ENCODE measurements around the gene FAM98A.

Gene FAM98A

GRCh38 chr2:33561872-33562271 is 37.2 kb downstream of the FAM98A start:
- TF ChIP-seq CTCF (IDR thresholded peaks at IDR 0.05; ENCODE audit: low read depth, low read length): no peak
- DNase-seq (ENCODE audit: low read depth in 2 of 2): no peak
- no peak overlapping the region for H3K4me3 ChIP-seq (replicated peaks in 1 of 2; ENCODE audit: low read depth in 2 of 2, low read length in 2 of 2)

- DNase-seq (ENCODE audit: low read depth in 2 of 2): no peak
- no peak overlapping the region for H3K4me3 ChIP-seq (replicated peaks in 1 of 2; ENCODE audit: low read depth in 2 of 2, low read length in 2 of 2)
- TF ChIP-seq CTCF (IDR thresholded peaks at IDR 0.05; ENCODE audit: low read depth, low read length): no peak
These were observed 39.1 kb downstream of the FAM98A start for GRCh38 chr2:33560017-33560416.

- TF ChIP-seq CTCF (IDR thresholded peaks at IDR 0.05; ENCODE audit: low read depth, low read length): no peak
- no peak overlapping the region for H3K4me3 ChIP-seq (replicated peaks in 1 of 2; ENCODE audit: low read depth in 2 of 2, low read length in 2 of 2)
These were observed 39.8 kb downstream of the FAM98A start for GRCh38 chr2:33559328-33559727.

GRCh38 chr2:33555681-33556080 is 43.4 kb downstream of the FAM98A start:
- no peak for TF ChIP-seq CTCF (IDR thresholded peaks at IDR 0.05; ENCODE audit: low read depth, low read length)
- no peak overlapping the region for H3K4me3 ChIP-seq (replicated peaks in 1 of 2; ENCODE audit: low read depth in 2 of 2, low read length in 2 of 2)

More at GRCh38 chr2:33559328-33559727, 39.8 kb downstream of the FAM98A start:
- no peak for DNase-seq (ENCODE audit: low read depth in 2 of 2)

GRCh38 chr2:33552758-33553461 is 46.2 kb downstream of the FAM98A start:
- DNase-seq (ENCODE audit: low read depth in 2 of 2): peak; percentile 36 to 53
- H3K4me3 ChIP-seq (replicated peaks in 1 of 2; ENCODE audit: low read depth in 2 of 2, low read length in 2 of 2): no peak overlapping the region
- no peak for TF ChIP-seq CTCF (IDR thresholded peaks at IDR 0.05; ENCODE audit: low read depth, low read length)

More at GRCh38 chr2:33555681-33556080, 43.4 kb downstream of the FAM98A start:
- DNase-seq (ENCODE audit: low read depth in 2 of 2): no peak

GRCh38 chr2:33550206-33550605 is 48.9 kb downstream of the FAM98A start:
- no peak for TF ChIP-seq CTCF (IDR thresholded peaks at IDR 0.05; ENCODE audit: low read depth, low read length)
- no peak for DNase-seq (ENCODE audit: low read depth in 2 of 2)
- no peak overlapping the region for H3K4me3 ChIP-seq (replicated peaks in 1 of 2; ENCODE audit: low read depth in 2 of 2, low read length in 2 of 2)

- TF ChIP-seq CTCF (IDR thresholded peaks at IDR 0.05; ENCODE audit: low read depth, low read length): no peak
- no peak for DNase-seq (ENCODE audit: low read depth in 2 of 2)
- H3K4me3 ChIP-seq (replicated peaks in 1 of 2; ENCODE audit: low read depth in 2 of 2, low read length in 2 of 2): no peak overlapping the region
These were observed 57.9 kb downstream of the FAM98A start for GRCh38 chr2:33541243-33541642.
